ENCODE results near the gene TTC23.
A peak's percentile ranks its signal among the peaks of the same experiment; 100 is the strongest.

TTC23 gene

DNA sequence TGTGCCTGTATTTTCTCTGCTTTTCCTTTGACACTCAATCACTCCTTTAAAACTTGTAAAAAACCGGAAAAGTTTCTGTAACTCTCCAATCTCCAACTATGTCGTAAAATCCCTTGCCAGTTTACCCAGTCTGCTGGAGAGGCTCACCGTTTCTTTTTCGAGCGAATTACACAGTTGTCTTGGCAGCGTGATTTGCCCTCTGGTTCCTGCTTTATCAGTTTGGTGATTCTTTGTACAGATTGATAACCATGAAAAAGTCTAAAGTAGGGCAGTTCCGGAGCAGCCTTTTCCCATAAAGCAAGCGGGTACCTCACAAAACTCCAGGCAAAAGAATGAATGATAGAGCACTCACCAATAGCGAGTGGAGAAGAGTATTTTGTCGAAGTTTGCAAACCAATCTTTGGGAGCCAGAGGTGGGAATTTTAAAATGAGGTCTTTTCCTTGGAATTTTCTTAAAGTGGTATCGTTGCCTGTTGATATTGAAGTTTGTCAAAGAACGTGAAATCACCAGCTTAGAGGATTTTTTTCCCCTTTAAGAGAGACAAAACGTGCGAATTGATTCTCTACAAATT lies at the start of gene TTC23:
Gene TTC23 (minus strand): TSS at position 312 of the 572 bp plus-strand sequence. CDS start 20,869 bp downstream, outside the sequence.
- peak; percentile 52 for DNase-seq (ENCODE audit: low spot score)

DNA sequence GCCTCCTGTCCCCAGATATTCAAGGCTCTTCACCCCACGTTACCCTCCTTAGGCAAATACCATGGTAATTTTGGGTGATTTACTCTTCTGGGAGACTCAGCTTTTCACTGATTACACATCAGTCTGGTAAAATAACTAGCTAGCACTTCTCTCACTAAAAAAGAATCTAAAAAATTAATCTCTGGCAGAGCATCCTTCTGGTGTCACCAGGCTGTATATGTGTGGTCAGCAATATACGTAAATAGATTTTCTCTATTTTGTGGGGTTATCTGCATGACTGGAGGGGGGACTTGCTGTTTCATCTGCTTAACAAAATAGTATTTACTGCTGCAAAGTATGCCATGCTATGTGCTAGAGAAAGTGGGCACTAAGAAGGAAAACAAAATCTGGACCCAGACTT lies 47.0 kb upstream of the TTC23 start:
- no peak for DNase-seq (ENCODE audit: low spot score)

- DNase-seq (ENCODE audit: low spot score): no peak
Observed at GRCh38 chr15:99295840-99296239, 46.5 kb upstream of the TTC23 start.

GRCh38 chr15:99291643-99292042 lies 42.3 kb upstream of the TTC23 start:
- DNase-seq (ENCODE audit: low spot score): no peak

DNA sequence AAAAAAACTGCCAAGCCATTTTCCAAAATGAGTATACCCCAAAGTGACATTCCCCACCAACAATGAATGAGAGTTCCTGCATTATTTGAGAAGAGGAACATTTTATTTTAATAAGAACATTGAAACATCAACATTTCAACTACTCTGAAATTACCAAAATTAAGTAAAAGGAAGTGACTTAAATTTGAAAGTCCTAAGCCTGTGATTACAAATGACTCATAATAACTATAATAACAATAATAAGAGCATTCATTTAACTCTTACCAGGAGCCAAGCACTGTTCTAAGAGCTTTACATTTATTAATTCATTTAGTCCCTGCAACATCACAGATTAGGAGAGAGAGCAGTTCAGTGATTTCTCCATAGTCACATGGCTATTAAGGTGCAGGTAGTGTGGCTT lies 34.3 kb upstream of the TTC23 start:
- DNase-seq (ENCODE audit: low spot score): no peak

GRCh38 chr15:99282586-99282985 lies 33.2 kb upstream of the TTC23 start:
- no peak for DNase-seq (ENCODE audit: low spot score)

DNA sequence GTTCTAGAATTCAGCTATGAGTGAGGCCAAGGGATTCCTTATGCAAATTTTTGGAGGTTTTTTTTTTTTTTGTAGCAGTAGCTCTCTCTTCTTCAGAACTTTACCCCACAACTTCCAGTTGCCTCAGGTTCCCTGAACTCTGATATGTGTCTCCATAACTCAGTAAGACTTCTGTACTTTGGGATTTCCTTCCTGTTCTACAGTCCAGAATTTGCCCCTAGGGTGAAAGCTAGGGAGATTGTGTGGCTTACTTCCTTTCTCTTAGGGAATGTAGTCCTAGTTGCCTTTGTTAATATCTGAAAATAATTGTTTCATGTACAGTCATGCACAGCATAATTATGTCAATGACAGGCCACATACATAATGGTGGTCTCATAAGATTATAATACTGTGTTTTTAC lies 32.7 kb upstream of the TTC23 start:
- no peak for DNase-seq (ENCODE audit: low spot score)

DNA sequence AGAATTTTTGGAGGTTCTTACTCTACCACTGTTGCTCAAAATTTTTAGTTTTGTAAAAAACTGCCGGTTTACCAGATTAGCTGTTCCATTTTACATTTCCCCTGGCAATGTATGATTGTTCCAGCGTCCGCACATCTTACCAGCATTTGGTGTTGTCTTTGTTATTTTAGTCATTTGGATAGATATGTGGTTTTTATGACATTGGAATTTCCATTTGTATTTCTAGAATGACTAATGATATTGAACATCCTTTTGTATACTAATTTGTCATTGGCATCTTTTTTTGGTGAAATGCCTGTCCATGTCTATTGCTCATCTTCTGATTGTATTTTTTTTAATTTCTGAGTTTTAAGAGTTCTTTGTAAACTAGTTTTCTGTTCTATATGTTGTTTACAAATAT lies 30.4 kb upstream of the TTC23 start:
- no peak for DNase-seq (ENCODE audit: low spot score)

GRCh38 chr15:99279290-99279689 lies 29.9 kb upstream of the TTC23 start:
- no peak for DNase-seq (ENCODE audit: low spot score)

- DNase-seq (ENCODE audit: low spot score): no peak
Observed at GRCh38 chr15:99275525-99276128, 26.2 kb upstream of the TTC23 start.

- no peak for DNase-seq (ENCODE audit: low spot score)
Observed at GRCh38 chr15:99275061-99275460, 25.7 kb upstream of the TTC23 start.

GRCh38 chr15:99273801-99274200 lies 24.4 kb upstream of the TTC23 start:
- DNase-seq (ENCODE audit: low spot score): no peak

- no peak for DNase-seq (ENCODE audit: low spot score)
Observed at GRCh38 chr15:99268431-99268830, 19.1 kb upstream of the TTC23 start.

GRCh38 chr15:99267957-99268356 lies 18.6 kb upstream of the TTC23 start:
- DNase-seq (ENCODE audit: low spot score): no peak

DNA sequence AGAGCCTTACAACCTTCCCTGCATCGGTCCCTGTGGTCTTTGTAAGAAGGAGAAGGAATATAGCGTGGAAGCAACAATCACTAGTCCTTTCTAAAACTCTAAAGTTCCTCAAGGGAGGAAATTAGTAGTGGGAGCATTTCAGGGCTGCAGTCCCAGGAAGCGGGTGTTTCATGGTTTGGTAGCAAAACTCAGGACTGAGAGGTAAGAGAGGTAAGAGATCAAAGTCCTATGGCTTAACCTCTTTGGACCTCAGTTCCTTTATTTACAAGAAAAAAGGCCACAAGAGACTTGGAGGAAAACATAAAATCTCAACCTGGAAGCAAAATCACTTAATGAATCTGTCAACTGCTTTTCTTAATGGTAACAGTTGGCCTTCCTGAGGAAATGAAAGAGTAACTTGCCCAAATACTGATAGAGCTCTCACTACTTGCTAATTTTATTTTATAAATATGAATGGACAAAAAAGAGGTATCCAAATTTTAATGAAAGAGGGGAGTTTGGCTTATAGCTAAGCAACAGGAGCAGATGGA lies 16.2 kb upstream of the TTC23 start:
- no peak for DNase-seq (ENCODE audit: low spot score)

DNA sequence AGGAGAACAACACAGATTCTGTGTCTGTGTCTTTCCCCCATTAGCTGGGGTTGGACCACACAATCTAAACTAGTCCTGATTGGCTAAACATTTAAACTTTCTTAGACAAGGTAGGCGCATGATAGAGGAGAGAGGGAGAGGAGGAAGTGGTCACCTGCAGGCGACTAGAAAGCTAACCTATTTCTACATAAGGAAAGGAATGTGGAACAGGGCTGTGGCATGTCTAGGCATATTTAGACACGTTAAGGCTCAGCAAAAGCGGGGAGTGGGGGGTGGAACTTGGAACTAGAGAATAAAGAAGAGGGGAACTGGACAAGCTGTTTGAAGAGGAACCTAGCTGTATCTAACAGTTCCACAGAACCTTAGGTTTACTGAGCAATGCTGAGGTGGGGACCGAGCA lies 14.7 kb upstream of the TTC23 start:
- no peak for DNase-seq (ENCODE audit: low spot score)

DNA sequence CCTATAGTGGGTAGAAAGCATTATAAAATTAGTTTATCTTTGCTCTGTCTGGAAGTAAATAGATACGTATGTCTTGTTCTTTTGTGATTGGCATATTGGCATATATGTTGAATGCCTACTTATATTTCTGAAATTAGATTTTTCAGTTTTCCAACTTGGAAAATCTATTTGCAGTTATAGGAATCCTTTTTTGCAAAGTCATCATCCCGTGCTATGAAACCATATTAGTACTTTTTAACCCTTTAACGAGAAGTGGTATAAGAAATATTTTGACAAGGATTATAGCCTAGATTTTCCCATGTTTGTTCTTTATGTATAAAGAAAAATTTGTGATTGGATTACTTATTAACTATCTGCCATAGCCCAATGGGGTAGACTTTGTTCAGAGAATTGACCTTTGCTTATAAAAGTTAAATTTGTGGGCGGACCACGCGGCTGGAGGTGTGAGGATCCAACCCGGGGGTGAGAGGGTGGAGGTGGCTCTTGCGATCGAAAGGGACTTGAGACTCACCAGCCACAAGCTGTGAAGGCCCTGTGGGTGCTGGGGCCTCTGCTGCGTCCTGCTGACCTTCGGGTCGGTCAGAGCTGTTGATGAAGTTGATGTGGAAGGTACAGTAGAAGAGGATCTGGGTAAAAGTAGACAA lies 7.8 kb upstream of the TTC23 start:
- no peak for DNase-seq (ENCODE audit: low spot score)

- DNase-seq (ENCODE audit: low spot score): no peak
Observed at GRCh38 chr15:99253381-99254090, 4.2 kb upstream of the TTC23 start.

DNA sequence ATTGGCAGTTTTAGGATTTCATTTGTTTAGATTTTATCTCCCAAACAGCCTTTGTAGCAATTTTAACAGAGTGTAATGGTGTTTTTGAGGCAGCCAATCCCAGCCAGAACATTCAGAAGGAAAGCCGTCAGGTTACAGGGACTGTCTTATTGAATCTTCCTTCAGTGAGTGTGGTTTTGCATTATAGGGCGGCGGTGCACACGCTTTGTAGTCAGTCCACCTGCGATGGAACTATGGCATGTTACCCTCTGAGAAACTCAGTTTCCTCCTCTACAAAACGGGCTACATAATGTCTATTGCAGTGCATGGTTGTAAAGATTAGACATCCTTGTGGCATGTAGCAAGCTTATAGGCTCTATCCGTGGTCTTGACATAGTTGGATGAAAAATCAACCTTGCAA lies 2.9 kb upstream of the TTC23 start:
- no peak for DNase-seq (ENCODE audit: low spot score)

DNA sequence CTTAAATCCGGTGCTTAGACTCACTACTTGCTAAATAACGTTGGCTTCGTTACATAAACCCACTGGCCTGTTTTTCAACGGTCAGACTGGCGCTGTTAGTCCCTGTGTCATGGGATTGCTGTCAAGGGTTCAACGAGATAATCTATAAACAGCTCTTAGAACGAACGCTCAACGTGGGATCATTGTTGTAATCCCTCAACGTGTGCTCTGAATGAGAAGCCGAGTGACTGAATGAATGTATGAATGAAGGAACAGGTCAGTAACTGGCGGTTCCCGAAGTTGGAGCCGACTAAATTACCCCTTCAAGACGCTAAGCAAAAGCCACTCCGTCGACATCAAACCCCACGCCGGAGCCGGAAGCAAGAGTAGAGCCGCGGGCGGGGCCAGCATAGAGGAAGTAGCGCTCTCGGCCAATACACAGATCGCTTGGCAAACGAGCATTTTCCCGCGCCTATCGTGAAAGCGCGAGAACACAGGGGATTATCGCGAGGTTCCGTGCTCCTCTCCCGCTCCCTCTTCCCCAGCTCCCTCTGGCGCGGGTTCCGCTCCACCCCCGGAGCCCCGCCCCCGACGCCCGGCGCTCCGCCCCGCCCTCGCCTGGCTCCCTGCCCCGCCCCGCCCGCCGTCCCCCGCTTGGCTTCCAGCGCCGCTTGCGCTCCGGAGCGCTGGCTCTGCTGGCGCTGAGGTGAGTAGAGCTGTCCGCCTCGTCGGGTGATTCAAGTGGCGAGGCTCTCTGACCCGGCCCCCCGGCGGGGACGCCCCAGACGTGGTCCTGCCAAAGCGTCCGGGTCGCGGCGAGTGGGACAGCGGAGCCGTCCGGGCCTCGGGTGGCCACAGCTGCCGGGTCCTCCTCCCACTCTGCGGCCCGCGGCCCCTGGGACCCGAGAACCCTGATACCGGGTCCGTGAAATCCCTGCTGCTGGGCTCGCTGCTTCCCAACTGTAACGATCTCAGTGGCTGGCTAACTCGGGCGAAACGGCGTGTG lies 1.8 kb upstream of the TTC23 start, which contains the start of gene LRRC28:
Gene LRRC28 (plus strand): TSS at position 625 of the 985 bp plus-strand sequence. CDS start 4,477 bp downstream, outside the sequence.
- DNase-seq (ENCODE audit: low spot score): peak; percentile 97

GRCh38 chr15:99250494-99250856 lies 1.1 kb upstream of the TTC23 start:
- no peak for DNase-seq (ENCODE audit: low spot score)

DNA sequence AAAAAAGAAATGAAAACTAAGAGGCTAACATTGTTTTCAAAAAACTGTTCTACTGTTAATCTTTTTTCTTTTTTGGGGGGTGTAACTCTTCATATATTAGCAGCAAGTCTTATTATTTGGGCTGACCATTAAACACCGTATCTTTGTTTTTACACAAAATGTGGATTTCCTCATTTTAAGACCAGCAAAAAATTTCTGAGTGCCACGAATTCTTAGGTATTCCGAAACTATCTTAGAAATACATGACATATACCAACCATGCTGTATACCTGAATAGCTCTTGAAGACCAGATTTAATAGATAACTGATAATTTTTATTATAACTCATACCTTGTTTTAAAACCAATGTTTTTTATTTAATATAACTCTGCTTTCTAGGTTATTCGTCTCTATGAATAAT lies 620 bp upstream of the TTC23 start:
- no peak for DNase-seq (ENCODE audit: low spot score)

Measured in ecto neural progenitor cell (in vitro differentiated cells).